Measurements from ENCODE around the gene ME3.

The ME3 gene

GRCh38 chr11:86460461-86461385 lies 211.7 kb downstream of the ME3 start:
- no peak overlapping the region for H3K9ac ChIP-seq (ENCODE audit: low read length in 2 of 2)
- H3K27me3 ChIP-seq (ENCODE audit: control insufficient read depth in 1 of 2, insufficient read depth in 2 of 2, low read length in 2 of 2) = no peaks in the 10 kb centered on the region
- no peaks in the 10 kb centered on the region for H3K9me3 ChIP-seq (ENCODE audit: control insufficient read depth in 2 of 2, low read length in 2 of 2)
- peaks cover 27% of the 10 kb centered on the region for H3K4me1 ChIP-seq (ENCODE audit: control insufficient read depth, insufficient read depth, low read length)
- peak overlapping the region; percentile 31 for H3K27ac ChIP-seq (ENCODE audit: low read length)
- H3K4me3 ChIP-seq (ENCODE audit: low read length in 2 of 2) = no peak overlapping the region
- H3K36me3 ChIP-seq (ENCODE audit: control insufficient read depth in 2 of 2, insufficient read depth in 2 of 2, low read length in 2 of 2) = peaks cover 3 to 4% of the 10 kb centered on the region in 2 donors

GRCh38 chr11:86459682-86460460 lies 212.5 kb downstream of the ME3 start:
- Histone ChIP-seq H3K9me3 (ENCODE audit: control insufficient read depth in 2 of 2, low read length in 2 of 2) (no peaks in the 10 kb centered on the region), H3K27me3 (ENCODE audit: control insufficient read depth in 1 of 2, insufficient read depth in 2 of 2, low read length in 2 of 2) (no peaks in the 10 kb centered on the region), H3K4me1 (ENCODE audit: control insufficient read depth, insufficient read depth, low read length) (peaks cover 27% of the 10 kb centered on the region), H3K27ac (ENCODE audit: low read length) (peak overlapping the region; percentile 31), H3K4me3 (ENCODE audit: low read length in 2 of 2) (no peak overlapping the region), H3K36me3 (ENCODE audit: control insufficient read depth in 2 of 2, insufficient read depth in 2 of 2, low read length in 2 of 2) (peaks cover 3 to 4% of the 10 kb centered on the region in 2 donors), H3K9ac (ENCODE audit: low read length in 2 of 2) (no peak overlapping the region)

GRCh38 chr11:86459002-86459385 lies 213.4 kb downstream of the ME3 start:
- peak overlapping the region; percentile 31 for H3K27ac ChIP-seq (ENCODE audit: low read length)

GRCh38 chr11:86458294-86459001 lies 214.0 kb downstream of the ME3 start:
- H3K36me3 ChIP-seq (ENCODE audit: control insufficient read depth in 2 of 2, insufficient read depth in 2 of 2, low read length in 2 of 2) = peaks cover 3 to 4% of the 10 kb centered on the region in 2 donors
- no peak overlapping the region for H3K9ac ChIP-seq (ENCODE audit: low read length in 2 of 2)
- H3K4me1 ChIP-seq (ENCODE audit: control insufficient read depth, insufficient read depth, low read length) = peaks cover 27% of the 10 kb centered on the region
- no peaks in the 10 kb centered on the region for H3K27me3 ChIP-seq (ENCODE audit: control insufficient read depth in 1 of 2, insufficient read depth in 2 of 2, low read length in 2 of 2)
- no peak overlapping the region for H3K4me3 ChIP-seq (ENCODE audit: low read length in 2 of 2)
- H3K9me3 ChIP-seq (ENCODE audit: control insufficient read depth in 2 of 2, low read length in 2 of 2) = no peaks in the 10 kb centered on the region
- peak overlapping the region; percentile 31 for H3K27ac ChIP-seq (ENCODE audit: low read length)

More at GRCh38 chr11:86459002-86459385, 213.4 kb downstream of the ME3 start:
- Histone ChIP-seq H3K36me3 (ENCODE audit: control insufficient read depth in 2 of 2, insufficient read depth in 2 of 2, low read length in 2 of 2) (peaks cover 3 to 4% of the 10 kb centered on the region in 2 donors), H3K27me3 (ENCODE audit: control insufficient read depth in 1 of 2, insufficient read depth in 2 of 2, low read length in 2 of 2) (no peaks in the 10 kb centered on the region), H3K9me3 (ENCODE audit: control insufficient read depth in 2 of 2, low read length in 2 of 2) (no peaks in the 10 kb centered on the region), H3K9ac (ENCODE audit: low read length in 2 of 2) (no peak overlapping the region), H3K4me3 (ENCODE audit: low read length in 2 of 2) (no peak overlapping the region), H3K4me1 (ENCODE audit: control insufficient read depth, insufficient read depth, low read length) (peaks cover 27% of the 10 kb centered on the region)

GRCh38 chr11:86456075-86456939 lies 216.1 kb downstream of the ME3 start:
- H3K9me3 ChIP-seq (ENCODE audit: control insufficient read depth in 2 of 2, low read length in 2 of 2) = no peaks in the 10 kb centered on the region
- H3K4me3 ChIP-seq (ENCODE audit: low read length in 2 of 2) = no peak overlapping the region
- H3K9ac ChIP-seq (ENCODE audit: low read length in 2 of 2) = peak overlapping the region in 1 of 2 donors; percentile 47
- H3K36me3 ChIP-seq (ENCODE audit: control insufficient read depth in 2 of 2, insufficient read depth in 2 of 2, low read length in 2 of 2) = no peaks in the 10 kb centered on the region
- peaks cover 27% of the 10 kb centered on the region for H3K4me1 ChIP-seq (ENCODE audit: control insufficient read depth, insufficient read depth, low read length)
- no peaks in the 10 kb centered on the region for H3K27me3 ChIP-seq (ENCODE audit: control insufficient read depth in 1 of 2, insufficient read depth in 2 of 2, low read length in 2 of 2)
- H3K27ac ChIP-seq (ENCODE audit: low read length) = peak overlapping the region; percentile 24

GRCh38 chr11:86453290-86454030 lies 219.0 kb downstream of the ME3 start:
- no peaks in the 10 kb centered on the region for H3K36me3 ChIP-seq (ENCODE audit: control insufficient read depth in 2 of 2, insufficient read depth in 2 of 2, low read length in 2 of 2)
- no peak overlapping the region for H3K27ac ChIP-seq (ENCODE audit: low read length)
- H3K27me3 ChIP-seq (ENCODE audit: control insufficient read depth in 1 of 2, insufficient read depth in 2 of 2, low read length in 2 of 2) = no peaks in the 10 kb centered on the region
- H3K4me1 ChIP-seq (ENCODE audit: control insufficient read depth, insufficient read depth, low read length) = peaks cover 12% of the 10 kb centered on the region
- H3K9me3 ChIP-seq (ENCODE audit: control insufficient read depth in 2 of 2, low read length in 2 of 2) = no peaks in the 10 kb centered on the region
- no peak overlapping the region for H3K4me3 ChIP-seq (ENCODE audit: low read length in 2 of 2)
- no peak overlapping the region for H3K9ac ChIP-seq (ENCODE audit: low read length in 2 of 2)

- no peak overlapping the region for H3K4me3 ChIP-seq (ENCODE audit: low read length in 2 of 2)
- no peaks in the 10 kb centered on the region for H3K9me3 ChIP-seq (ENCODE audit: control insufficient read depth in 2 of 2, low read length in 2 of 2)
- no peak overlapping the region for H3K9ac ChIP-seq (ENCODE audit: low read length in 2 of 2)
- no peak overlapping the region for H3K27ac ChIP-seq (ENCODE audit: low read length)
- H3K36me3 ChIP-seq (ENCODE audit: control insufficient read depth in 2 of 2, insufficient read depth in 2 of 2, low read length in 2 of 2) = peaks cover 10 to 23% of the 10 kb centered on the region in 2 donors
- peaks cover 4% of the 10 kb centered on the region for H3K4me1 ChIP-seq (ENCODE audit: control insufficient read depth, insufficient read depth, low read length)
- H3K27me3 ChIP-seq (ENCODE audit: control insufficient read depth in 1 of 2, insufficient read depth in 2 of 2, low read length in 2 of 2) = no peaks in the 10 kb centered on the region
These were observed 222.3 kb downstream of the ME3 start for GRCh38 chr11:86449993-86450629.

GRCh38 chr11:86447763-86448480 lies 224.5 kb downstream of the ME3 start:
- peaks cover 27 to 38% of the 10 kb centered on the region in 2 donors for H3K36me3 ChIP-seq (ENCODE audit: control insufficient read depth in 2 of 2, insufficient read depth in 2 of 2, low read length in 2 of 2)

GRCh38 chr11:86446924-86447285 lies 225.5 kb downstream of the ME3 start:
- Histone ChIP-seq H3K9me3 (ENCODE audit: control insufficient read depth in 2 of 2, low read length in 2 of 2) (no peaks in the 10 kb centered on the region), H3K36me3 (ENCODE audit: control insufficient read depth in 2 of 2, insufficient read depth in 2 of 2, low read length in 2 of 2) (peaks cover 34 to 41% of the 10 kb centered on the region in 2 donors), H3K27me3 (ENCODE audit: control insufficient read depth in 1 of 2, insufficient read depth in 2 of 2, low read length in 2 of 2) (no peaks in the 10 kb centered on the region), H3K4me1 (ENCODE audit: control insufficient read depth, insufficient read depth, low read length) (peaks cover 4% of the 10 kb centered on the region), H3K9ac (ENCODE audit: low read length in 2 of 2) (no peak overlapping the region), H3K27ac (ENCODE audit: low read length) (no peak overlapping the region), H3K4me3 (ENCODE audit: low read length in 2 of 2) (no peak overlapping the region)

More at GRCh38 chr11:86447763-86448480, 224.5 kb downstream of the ME3 start:
- Histone ChIP-seq H3K9ac (ENCODE audit: low read length in 2 of 2) (no peak overlapping the region), H3K4me3 (ENCODE audit: low read length in 2 of 2) (no peak overlapping the region), H3K4me1 (ENCODE audit: control insufficient read depth, insufficient read depth, low read length) (peaks cover 4% of the 10 kb centered on the region), H3K27me3 (ENCODE audit: control insufficient read depth in 1 of 2, insufficient read depth in 2 of 2, low read length in 2 of 2) (no peaks in the 10 kb centered on the region), H3K9me3 (ENCODE audit: control insufficient read depth in 2 of 2, low read length in 2 of 2) (no peaks in the 10 kb centered on the region), H3K27ac (ENCODE audit: low read length) (no peak overlapping the region)

All from stomach smooth muscle (tissue), 2 donors.